HG03558 (cell line): ENCODE data around the gene ALK.

Experiments used
- ATAC-seq: cut with Tn5 transposase; IDR thresholded peaks from one replicate; pipeline ENCODE4 v1.9.1; 2021; ENCODE audit warnings: moderate number of reproducible peaks; ENCODE audit not compliant: unreplicated experiment; ENCODE audit errors: extremely low read depth

ALK gene

DNA sequence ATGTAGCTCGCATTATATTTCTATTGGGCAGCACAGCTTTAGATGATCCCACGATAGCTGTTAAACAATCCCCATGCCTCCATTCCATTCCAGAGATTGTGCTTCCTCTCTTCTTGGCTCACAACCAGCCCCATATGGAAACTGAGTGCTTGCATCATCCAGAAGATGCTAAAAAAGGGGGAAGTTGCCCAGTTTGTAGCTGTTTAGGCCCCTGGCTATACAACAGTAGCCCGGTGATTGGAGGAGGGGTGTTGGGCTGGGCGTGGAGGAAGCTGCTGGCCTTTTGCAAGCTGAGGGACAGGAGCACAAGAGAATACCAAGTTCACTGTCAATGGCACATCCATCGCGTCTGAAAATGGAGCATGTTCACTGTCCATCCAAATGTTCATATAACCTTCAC lies 360.2 kb downstream of the ALK start:
- ATAC-seq = no peak

DNA sequence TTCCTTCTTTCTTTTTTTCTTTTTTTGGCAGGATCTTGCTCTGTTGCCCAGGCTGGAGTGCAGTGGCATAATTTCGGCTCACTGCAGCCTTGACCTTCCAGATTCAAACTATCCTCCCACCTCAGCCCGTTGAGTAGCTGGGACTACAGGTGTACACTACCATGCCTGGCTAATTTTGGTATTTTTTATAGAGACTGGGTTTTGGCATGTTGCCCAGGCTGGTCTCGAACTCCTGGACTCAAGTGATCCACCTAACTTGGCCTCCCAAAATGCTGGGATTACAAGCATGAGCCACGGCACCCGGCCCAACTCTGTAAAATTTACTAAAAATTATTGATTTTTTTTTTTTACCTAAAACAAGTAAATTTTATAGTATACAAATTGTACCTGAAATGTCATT lies 360.8 kb downstream of the ALK start:
- no peak for ATAC-seq

DNA sequence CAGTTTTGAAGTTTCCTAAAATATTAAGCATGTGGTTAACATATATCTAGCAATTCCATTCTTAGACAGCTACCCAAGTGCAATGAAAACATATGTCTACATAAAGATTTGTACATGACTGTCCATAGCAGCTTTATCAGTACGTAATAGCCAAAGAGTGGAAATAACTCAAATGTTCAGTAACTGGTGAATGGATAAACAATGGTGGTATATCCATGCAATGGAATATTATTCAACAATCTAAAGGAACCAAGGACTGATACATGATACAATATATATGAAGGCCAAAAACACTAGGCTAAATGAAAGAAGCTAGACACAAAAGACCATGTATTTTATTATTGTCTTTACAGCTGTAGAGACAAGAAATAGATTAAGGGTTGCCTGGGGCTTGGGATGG lies 361.4 kb downstream of the ALK start:
- no peak for ATAC-seq

DNA sequence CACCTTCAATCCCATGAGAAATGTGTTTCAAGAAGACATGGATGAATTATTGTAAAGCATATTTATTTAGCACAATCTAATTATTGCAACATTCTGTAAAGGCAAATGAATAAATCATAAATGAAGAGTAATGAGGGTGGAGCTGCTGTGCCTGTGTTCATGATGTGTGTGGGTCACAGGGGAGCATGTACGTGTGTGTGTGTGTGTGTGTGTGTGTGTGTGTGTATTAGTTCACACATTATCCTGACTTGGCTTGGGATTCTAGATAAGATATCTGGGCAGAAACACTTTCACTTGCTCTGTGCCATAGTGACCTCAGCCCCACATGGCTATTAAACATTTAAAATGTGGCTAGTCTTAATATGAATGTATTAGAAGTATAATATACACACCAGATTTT lies 361.8 kb downstream of the ALK start:
- ATAC-seq = no peak

DNA sequence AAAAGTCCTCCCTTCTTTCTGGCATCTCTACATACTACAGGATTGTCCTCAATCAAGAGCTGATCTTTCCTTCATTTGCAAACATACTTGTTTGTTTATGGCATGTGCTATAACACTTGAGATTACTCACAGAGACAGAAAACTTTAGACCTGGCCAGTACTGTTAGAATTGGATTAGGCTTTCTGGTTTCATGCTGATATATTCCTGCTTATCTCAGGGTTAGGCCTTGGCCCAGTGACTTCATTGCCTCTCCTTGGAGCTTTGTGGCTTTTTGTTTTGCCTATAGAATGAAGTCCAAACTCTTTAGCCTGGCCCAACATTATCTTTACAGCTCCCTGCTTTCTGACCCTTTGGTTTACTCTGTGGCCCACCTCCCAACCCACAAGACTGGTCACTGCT lies 363.3 kb downstream of the ALK start:
- ATAC-seq = no peak

DNA sequence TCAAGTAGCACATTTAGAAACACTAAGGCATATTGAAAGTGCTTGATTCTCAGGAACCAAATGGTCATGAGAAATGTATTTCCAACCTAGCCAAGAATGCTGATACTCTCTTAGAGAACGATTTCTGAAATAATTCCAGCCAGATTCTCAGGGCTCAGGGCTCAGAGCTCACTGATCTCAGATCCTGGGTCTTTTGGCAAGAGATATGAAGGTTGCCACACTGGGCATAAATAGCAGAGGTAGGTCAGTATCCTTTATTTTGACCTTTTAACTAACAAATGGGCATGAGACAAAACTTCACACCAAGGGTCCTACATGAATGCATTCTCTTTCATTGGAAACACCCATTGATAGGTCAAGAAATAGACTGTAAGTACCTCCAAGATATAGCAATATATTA lies 364.1 kb downstream of the ALK start:
- ATAC-seq = no peak

DNA sequence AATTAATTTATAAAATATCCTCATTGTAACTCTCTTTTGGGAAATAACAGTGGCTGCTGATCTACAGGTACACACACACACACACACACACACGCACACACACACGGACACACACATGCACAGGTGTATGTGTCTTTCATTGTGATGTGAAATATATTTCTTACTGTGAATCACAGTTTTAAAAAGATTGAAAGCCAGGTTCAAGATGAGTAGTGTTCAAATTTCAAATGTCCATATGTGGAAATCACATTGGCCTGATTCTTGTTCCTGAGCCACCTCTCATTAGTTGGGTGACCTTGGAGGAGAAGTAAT lies 372.4 kb downstream of the ALK start:
- ATAC-seq = no peak

DNA sequence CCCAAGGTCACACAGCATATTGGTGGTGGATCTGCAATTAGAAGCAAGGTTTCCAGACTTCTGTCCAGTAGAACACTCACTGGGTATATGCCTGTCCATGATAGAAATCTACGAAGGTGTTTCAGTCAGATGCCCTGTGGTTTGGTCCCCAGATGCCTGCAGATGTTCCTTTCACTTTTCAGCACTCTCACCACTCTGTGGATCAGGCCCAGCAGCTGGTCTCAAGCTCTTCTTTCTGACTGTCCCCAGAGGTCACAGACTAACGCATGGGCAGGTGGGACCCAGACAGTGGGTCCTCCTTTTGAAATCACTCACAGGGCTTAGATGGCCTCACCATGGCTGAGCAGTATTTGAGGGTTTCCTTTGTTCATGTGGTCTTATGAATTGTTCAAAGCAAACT lies 376.5 kb downstream of the ALK start:
- ATAC-seq = no peak

DNA sequence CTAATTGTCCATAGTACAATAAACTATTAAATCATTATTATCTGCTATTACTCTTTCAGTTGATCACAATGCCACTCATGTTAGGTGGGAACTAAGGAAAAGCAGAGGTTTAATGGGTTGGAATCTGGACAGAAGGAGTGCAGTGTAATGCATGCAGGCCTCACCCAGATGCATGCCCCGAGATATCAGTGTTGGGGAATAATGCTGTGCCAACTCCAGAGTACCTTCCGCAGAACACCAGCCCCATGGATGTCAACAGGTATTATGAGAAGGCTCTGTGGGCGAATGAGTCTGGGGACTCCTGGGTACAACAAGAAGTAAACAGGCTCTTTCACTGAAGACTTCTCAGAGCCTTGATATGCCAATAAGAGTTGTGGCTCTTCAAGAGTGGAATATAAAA lies 377.4 kb downstream of the ALK start:
- no peak for ATAC-seq

DNA sequence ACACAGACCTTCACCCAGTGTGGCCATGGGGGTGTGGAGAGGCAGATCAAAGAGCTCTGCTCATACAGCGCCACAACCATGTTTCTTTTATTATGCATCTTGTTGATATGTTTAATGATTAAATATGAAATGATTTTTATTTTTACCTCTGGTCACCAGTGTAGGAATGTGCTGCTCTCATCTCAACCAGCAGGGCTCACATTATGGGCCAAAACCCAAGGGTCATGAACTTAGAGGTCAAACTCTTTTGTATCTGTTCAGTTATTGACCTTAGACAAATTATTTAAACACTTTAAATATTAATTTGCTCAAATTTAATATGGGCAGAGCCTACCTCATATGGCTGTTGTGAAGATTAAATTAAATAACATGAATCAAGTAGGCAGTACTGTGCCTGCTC lies 386.2 kb downstream of the ALK start:
- ATAC-seq = no peak

DNA sequence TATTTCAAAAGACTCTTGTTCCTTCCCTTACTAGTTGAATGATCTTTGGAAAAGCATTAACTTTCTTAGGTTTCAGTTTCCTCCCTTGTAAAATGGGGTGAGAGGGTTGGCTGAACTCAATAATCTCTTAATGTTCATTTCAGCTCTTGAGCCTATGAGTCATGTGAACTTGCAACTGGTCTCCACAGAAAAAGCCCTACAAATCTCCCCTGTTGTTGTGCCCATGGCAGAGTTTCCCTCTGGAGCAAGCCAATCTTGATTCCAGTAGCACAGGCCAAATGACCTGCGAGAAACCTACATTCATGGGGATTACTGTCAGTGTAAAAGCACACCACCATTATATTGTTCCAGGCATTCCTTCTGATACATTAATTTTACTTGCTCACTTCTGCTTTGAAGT lies 388.9 kb downstream of the ALK start:
- no peak for ATAC-seq

DNA sequence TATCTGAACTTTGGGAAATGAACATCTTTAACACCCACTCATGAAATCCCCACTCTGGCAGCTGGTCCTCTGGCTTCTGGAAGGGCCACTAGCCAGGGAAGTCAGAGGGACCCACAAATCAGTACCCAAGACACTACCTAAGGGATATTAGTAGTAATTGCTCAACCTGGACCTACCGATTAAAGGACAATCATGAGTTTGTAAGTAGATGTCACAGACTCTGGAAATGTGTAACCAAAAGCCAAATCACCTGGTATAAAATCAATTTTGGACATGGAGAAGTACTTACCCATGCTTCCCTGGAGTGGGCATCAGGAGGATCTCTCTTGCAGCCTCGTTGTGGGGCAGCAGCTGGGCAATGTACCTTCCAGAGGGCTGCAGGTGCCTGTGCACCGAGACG lies 389.8 kb downstream of the ALK start:
- ATAC-seq = no peak

DNA sequence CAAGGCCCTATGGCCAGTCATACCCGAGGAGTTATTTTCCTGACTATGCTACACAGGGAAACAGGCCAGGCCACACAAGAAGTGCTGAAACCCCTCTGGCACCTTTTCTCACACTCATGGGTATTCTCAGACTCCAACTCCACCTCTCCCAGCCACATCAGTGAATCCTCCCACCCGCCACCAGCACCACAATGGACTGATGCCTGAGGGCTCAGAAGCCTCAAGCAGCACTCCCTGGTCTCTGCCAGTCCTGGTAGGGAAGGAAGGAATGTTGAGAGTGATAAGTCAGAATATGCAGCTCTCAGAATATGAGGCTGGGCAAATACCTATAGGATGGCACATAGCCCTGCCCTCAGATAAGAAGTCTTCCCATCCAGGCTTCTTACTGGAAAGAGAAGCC lies 391.1 kb downstream of the ALK start:
- ATAC-seq = no peak

DNA sequence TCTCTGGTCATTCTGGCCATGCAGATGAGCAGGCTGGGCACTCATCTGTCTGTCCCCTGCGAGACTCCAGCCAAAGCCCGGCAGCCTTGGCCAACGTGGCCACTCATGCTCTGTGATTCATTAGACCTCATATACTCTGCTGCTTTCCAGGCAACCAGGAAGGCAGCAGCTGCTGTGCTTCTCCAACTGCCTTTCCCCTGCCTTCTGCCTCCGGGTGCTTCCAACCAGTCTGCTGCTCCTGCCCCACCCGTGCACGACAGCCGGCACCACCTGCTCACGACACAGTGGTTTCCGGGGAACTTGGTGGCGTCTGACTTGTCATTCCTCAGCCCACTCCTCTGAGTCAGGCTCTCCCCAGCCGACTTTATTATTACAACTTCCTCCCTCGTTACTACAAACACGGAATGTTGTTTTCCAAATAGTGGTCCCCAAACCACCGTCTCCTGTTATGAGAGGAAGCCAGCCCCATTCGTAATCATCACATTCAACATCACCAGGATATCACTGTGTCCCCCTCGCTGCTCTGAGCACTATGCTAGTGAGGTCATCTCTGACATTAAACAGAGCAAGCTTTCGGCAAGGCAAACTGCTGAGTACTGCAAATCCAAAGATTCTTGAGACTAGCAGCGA lies 392.4 kb downstream of the ALK start:
- no peak for ATAC-seq

DNA sequence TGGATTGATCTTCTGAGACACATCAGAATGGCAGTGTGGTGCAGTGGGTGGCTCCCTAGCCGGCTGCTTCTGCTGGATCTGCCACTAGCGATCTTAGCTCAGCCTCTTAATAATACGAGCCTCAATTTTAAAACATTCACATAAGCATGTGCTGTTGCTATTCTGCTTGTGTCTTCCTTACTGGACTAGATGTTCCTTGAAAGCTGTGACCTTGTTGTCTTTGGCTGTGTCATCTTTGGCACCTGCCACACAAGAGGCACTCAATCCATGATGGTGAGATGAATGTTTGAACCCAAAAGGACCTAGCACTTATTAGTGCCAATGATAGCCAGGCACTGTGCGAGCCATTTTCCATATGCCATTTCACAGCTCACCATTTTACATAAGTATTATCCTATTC lies 393.0 kb downstream of the ALK start:
- no peak for ATAC-seq

DNA sequence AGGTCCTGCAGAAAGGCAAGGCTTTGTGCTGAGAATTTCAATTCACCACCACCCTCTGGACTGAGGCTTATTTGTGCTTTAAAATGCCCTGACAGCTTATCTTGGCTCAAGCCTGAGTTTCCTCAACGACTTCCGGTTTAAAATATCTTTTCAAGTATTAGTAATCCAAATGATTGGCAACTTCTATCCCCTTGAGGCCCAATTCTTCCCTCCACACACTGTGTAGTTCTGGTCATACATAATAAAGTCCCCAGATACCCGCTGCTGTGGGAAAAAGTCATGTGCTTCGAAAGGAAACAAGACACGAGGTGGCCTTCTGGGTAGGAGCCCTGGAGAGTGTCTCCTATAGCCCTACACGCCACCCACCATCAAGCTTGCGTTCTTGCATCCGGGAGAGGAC lies 393.4 kb downstream of the ALK start:
- no peak for ATAC-seq

DNA sequence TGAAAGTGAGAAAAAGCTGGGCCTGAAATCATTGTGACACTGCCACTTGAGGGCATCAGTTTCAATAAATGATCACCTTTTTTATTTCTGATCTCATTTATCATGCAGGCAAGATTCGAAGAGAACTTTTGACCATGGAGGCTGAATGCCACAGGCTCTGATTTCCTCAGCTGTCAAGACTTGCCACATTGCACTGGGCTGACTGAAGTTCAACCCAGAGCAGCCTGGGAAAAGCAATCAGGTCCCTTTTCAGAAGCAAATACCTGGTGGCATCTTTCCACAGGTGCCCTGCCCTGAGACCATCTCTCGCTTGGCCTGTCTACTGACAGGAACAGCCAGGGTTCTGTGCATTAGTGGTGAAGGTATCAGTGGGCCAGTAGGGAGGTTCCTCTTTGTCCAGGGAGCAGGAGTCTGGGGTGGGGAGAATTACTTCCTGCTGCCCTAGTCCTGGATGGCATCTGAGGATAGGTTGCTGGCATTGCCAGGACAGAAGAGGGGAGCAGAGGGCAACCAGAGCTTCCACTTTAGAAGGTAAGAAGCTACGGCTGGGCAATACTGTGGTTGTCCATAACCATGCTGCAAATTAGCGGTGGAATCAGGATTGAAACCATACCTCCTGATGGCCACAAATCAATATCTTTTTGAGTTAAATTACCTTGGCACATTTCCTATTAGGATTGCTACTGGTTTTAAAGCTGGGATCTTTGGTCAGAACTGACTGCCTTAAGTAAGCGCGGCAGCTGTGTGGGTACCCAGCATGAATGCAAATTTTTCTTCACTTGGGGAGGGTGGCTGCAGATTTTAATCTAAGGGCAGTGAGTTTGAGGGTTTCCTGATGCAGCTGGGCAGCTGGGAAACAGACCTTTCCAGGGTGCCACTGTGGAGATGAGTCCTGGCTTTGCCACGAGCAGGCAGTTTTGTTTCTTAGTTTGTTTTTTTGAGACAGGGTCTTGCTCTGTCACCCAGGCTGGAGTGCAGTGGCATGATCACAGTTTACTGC lies 394.5 kb downstream of the ALK start:
- no peak for ATAC-seq

DNA sequence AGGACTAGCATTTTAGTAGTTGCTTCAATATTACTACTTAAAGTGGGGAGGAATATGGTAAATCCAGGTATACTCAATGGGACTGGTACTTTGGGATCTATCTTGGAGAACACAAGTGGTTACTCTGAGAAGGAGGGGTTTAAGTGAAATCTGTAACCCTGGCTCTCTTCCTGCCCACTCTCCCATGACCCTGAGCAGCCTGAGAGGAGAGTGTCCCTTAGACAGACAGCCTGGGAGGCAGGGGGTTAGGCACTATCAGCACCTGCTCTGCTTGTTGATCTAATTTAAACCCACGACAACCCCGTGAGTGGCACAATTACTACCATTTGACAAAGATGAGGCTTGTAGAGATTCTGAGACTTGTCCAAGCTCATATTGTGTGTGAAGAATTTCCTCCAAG lies 395.5 kb downstream of the ALK start:
- ATAC-seq = no peak

DNA sequence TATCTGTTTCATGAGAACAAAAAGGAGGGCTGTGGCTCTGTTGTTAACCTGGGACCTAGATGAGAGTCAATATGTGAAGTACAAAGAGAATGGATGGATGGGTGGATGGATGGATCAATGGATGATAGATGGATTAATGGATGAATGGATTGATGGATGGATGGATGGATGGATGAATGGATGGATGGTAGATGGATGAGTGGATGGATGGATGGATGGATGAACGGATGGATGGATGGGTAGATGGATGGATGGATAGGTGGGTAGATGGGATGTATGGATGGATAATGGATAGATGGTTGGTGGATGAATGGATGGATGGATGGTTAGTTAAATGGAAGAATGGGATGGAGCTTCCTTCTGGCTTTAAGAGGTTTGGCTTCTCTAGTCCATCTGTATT lies 396.7 kb downstream of the ALK start:
- no peak for ATAC-seq

DNA sequence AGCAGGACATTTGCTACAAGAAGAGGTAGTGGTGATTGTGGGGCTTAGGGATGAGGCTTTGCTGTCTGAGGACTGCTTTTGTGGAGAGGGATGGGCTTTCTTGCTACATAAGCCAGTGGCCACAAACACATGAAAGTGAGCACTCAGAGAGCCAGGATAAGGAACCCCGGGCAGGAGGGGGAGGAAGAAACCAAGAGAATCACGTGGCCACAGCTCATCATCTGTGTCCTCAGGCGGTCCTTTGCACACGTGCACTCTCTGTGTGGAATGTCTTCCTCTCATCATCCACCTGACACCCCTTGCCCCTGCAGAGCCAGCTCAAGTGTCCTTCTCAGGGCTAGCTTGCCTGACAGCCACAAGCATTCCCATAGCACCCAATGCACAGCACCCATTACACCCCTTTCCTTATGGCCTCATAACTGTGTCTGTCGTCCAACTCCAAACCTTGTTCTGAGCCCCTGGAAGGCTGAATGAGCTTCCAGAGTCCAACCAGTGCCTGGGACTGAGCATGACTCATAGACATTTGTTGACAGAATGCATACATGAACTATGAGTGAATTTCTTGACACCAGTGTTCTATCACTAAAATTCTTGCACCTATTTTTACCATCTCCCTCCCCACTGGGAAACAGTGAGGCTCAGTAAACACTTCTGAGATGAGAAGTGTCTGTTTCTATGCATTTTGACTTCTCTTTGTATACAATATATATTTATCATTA lies 398.3 kb downstream of the ALK start:
- no peak for ATAC-seq

DNA sequence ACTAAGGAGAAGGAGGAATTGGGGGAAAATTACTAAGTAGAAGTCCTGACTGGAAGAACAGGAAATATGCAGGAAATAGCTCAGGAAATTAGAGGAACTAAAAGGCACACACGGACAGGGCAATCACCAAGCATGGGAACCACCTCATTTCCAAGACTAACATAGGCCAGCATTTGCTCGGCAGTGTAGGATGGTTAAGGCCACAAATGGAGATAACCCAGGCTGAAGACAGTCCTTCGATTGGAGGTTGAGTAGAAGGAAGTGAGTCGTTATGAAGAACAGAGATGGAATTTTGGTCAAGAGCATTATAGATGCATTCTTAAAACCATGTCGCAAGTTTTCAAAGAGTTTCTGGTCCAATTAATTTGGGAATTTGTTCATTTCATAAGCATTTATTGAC lies 401.4 kb downstream of the ALK start:
- no peak for ATAC-seq
